ENCODE data around the gene ARFGAP1.

ARFGAP1 gene

GRCh38 chr20:63310265-63310991, 37.8 kb downstream of the ARFGAP1 start:
- no peak for DNase-seq

GRCh38 chr20:63311186-63311832, 38.7 kb downstream of the ARFGAP1 start:
- DNase-seq = no peak

GRCh38 chr20:63311833-63312243, 39.2 kb downstream of the ARFGAP1 start:
- no peak for DNase-seq

DNA sequence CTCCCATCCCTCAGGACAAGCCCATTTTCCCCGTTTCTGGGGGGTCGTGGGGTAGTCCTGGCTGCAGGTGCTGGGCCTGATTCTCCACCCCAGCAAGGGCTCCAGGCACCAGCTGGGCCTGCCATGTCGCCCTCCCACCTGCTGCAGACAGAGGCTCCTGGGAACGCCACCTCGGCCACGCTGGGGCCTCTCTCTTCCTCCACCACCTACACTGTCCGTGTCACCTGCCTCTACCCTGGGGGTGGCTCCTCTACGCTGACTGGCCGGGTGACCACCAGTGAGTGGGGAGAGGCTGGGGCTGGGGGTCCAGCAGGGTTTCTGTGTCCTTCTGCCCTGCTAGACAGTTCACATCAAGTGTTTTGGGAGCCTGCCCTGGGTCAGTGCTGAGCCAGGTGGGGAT, 39.7 kb downstream of the ARFGAP1 start:
- DNase-seq = no peak

- no peak for DNase-seq
Measured at GRCh38 chr20:63312690-63313348, 40.2 kb downstream of the ARFGAP1 start.

DNA sequence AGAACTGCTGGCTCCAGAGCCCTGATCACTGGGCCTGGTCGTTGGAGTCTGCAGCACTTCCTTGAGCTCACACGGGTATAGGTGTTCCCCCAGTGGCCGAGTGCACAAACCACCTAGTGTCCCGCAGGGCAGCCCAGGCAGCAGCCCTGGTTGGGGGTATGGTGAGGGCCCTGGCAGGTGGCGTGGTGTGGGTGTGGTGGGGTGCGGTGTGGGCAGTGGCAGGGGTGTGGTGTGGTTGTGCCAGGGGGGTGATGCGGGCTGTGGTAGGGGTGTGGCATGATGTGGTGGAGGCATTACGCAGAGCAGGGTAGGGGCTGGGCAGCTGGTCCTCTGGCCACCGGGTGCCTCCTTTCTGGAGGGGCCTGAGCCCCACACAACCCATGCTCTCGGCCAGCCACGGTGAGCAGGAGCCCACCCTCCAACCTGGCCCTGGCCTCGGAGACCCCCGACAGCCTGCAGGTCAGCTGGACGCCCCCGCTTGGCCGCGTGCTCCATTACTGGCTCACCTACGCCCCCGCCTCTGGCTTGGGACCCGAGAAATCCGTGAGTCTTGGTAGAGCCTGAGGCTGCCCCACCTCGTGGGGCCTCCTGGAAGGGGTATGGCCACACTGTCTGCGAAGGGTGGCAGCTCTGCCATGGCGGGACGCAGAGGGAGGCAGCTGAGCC, 40.9 kb downstream of the ARFGAP1 start:
- no peak for DNase-seq

DNA sequence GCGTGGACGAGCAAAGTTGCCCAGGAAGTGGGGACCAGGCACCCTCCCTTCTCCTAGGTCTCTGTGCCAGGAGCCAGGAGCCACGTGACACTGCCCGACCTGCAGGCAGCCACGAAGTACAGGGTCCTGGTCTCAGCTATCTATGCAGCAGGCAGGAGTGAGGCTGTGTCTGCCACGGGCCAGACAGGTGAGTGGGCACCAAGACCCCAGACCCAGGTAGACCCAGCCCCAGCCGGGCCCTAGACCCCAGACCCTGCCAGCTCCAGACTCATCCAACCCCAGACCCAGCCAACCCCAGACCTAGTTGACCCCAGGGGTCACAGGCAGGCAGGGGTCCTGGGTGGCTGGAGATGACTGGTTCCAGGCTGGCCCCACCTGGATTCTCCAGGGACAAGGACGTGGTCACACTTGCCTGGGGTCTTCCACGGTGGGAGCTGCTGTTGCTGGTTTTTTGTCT, 41.4 kb downstream of the ARFGAP1 start:
- DNase-seq = no peak

- no peak for DNase-seq
Measured at GRCh38 chr20:63314566-63315239, 42.1 kb downstream of the ARFGAP1 start.

- DNase-seq = no peak
Measured at GRCh38 chr20:63315240-63315689, 42.7 kb downstream of the ARFGAP1 start.

DNA sequence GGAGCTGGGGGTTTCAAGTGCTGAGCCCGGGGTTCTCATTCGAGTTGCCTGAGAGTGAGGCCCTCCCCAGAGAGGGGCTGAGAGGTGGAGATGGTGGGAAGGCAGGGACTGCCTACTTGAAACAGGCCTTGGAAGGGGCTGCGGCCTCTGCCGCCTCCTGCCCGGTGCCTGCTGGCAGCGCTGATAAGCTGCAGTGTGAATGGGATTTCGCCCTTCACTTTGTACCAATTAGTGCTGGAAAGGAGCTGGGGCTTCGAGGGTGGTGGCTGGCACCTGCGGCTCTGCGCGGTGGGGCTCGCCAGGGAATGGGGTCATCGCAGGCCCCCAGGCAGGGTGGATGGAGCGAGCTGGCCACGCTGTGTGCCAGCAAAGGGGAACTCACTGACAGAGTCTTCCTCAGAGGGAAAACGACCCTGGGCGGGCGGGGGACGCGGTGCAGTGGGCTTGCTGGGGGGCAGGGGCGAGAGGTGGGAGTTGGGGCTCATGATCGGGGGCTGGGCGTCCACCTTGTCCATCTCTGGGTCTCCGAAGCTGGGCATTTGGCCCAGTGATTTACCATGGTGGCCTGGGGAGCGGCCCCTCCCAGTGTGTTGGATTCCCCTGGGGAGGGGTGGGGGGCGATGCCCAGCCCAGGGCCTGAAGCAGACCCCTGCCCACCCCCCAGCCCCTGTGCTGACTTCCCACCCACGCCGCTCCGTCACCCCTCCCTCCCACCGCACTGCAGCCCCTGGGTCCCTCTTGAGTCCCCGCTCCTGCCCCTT, 43.3 kb downstream of the ARFGAP1 start:
- DNase-seq = no peak

DNA sequence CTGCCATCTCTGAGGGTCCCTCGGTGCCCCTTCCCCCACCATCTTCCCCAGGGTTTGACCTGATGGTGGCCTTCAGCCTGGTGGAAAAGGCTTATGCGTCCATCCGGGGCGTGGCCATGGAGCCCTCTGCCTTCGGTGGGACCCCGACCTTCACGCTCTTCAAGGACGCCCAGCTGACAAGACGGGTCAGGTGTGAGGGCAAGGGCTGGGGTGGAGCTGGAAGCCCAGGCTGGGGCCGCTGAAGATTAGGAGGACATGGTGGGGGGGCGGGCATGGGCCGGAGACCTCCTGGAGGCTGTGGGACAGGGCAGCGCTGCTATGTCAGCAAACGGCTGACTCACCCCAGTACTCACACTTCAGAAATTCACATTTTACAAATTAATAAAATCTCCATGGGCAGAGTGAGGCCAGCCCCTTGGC, 43.9 kb downstream of the ARFGAP1 start:
- DNase-seq = no peak

DNA sequence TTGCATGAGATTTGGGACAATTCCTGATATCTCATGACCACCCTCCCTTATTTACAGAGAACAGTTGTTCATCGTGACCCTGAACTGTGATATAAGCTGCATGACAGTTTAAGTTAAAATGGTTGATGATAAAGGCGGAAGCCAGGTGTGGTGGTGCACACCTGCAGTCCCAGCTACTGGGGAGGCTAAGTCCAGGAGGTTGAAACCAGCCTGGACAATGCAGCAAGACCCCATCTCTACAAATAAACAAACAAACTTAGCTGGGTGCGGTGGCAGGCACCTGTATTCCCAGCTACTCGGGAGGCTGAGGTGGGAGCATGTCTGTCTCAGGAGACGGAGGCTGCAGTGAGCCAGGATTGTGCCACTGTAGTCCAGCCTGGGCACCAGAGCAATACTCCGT, 44.4 kb downstream of the ARFGAP1 start:
- no peak for DNase-seq

- no peak for DNase-seq
Measured at GRCh38 chr20:63317601-63318291, 45.1 kb downstream of the ARFGAP1 start.

GRCh38 chr20:63318391-63319163, 46.0 kb downstream of the ARFGAP1 start:
- no peak for DNase-seq

GRCh38 chr20:63319164-63320040, 46.8 kb downstream of the ARFGAP1 start:
- DNase-seq = no peak

GRCh38 chr20:63320041-63320511, 47.5 kb downstream of the ARFGAP1 start:
- no peak for DNase-seq

DNA sequence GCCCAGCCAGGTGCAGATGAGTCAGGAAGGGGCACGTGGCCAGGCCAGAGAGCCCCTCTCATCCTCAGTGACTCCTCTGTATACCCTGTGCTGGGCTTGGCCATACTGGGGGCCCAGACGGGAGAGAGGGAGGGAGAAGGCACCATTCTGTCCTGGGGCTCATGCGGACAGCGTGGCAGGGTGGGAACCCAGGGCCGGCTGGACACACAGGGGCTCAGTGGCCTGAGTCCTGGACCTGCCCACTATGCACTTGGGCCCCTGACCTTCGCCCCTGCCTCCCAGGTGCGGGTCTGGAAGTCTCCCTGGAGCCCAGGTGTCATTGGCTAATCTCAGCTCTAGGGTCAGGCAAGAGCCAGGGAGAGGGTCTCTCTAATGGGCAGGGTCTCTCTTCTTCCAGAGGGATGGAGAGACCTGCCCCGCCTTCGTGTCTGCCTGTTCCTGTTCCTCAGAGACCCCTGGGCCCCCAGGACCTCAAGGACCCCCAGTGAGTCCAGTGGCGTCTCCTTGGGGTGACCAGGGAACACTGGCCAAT, 48.1 kb downstream of the ARFGAP1 start:
- no peak for DNase-seq

DNA sequence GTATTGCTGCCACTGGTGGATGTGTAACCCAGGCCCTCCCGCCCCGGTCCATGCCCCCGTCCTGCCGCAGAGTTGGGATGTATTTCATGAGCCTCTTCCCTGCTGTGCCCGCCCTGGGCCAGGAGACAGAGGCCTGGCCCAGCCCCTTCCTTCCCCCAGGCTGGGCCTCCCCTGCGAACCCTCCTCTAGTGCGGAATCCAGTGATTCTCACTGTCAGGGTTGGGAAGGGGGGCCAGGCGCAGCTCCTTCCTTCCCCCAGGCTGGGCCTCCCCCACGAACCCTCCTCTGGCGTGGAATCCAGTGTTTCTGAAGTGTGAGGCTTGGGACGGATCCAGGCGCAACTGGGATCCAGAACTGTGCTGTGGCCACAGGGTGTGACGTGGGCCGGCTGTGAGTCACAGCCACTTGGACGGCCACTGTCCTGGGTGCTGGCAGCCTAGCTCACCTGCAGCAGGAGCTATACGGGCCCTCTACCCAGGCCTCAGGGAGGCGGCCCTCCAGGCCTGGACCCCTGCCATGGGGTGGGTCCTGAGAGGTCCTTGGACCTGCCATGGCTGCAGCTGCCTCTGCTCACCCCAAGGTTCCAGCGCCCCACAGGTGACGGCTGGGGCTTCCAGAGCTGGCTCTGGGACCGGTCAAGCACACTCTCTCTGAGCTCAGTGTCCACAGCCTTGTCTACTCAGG, 48.7 kb downstream of the ARFGAP1 start:
- DNase-seq = no peak
